Fibroblast of the aortic adventitia (primary cell): ENCODE measurements around the gene LDHAL6B. TPM values are rescaled to one million over a fixed set of nuclear protein-coding genes. Genes with fewer than 3 reads are reported as not detected.
A peak's percentile ranks its signal among the peaks of the same experiment; 100 is the strongest.

ENCODE experiments used
- DNase-seq: peaks from one replicate; pipeline ENCODE4 v3.0.0-alpha.2; 2010; ENCODE audit warnings: low read depth
- H3K4me3 ChIP-seq: 2 replicates; pipeline ENCODE4 v1.5.1; 2011; ENCODE audit warnings: low read depth, mild to moderate bottlenecking, control low read depth, low read length, moderate library complexity
- CTCF ChIP-seq: IDR thresholded peaks from 2 replicates; pipeline ENCODE4 v1.5.1; 2011; ENCODE audit warnings: mild to moderate bottlenecking, low read length, control low read depth, inconsistent platforms; ENCODE audit not compliant: insufficient read depth
- total RNA-seq: library from RNA; depleted of rRNA; stranded (reverse); fragments of >200 nt; gene quantifications from 2 replicates; pipeline ENCODE4 v1.2.3, GENCODE V29; 2012; ENCODE audit warnings: low replicate concordance

The LDHAL6B gene
- total RNA-seq, 1 donor = not detected

- H3K4me3 ChIP-seq = no peak overlapping the region
- DNase-seq = no peak
- no peak for TF ChIP-seq CTCF
These were observed 16.4 kb upstream of the LDHAL6B start for GRCh38 chr15:59190291-59190690.

- peak; percentile 90 for DNase-seq
- H3K4me3 ChIP-seq = peak overlapping the region; percentile 2
These were observed 14.8 kb upstream of the LDHAL6B start for GRCh38 chr15:59191855-59192237.

GRCh38 chr15:59194639-59195325 lies 11.9 kb upstream of the LDHAL6B start:
- no peak for TF ChIP-seq CTCF
- no peak overlapping the region for H3K4me3 ChIP-seq
- no peak for DNase-seq

More at GRCh38 chr15:59191855-59192237, 14.8 kb upstream of the LDHAL6B start:
- no peak for TF ChIP-seq CTCF

- no peak for TF ChIP-seq CTCF
- H3K4me3 ChIP-seq = no peak overlapping the region
- DNase-seq = no peak
These were observed 10.2 kb upstream of the LDHAL6B start for GRCh38 chr15:59196416-59196815.

- TF ChIP-seq CTCF = no peak
- peak; percentile 35 for DNase-seq
- H3K4me3 ChIP-seq = no peak overlapping the region
These were observed 9.2 kb upstream of the LDHAL6B start for GRCh38 chr15:59197454-59197853.

GRCh38 chr15:59199626-59200465 lies 6.8 kb upstream of the LDHAL6B start:
- DNase-seq = peak; percentile 78
- H3K4me3 ChIP-seq = no peak overlapping the region
- no peak for TF ChIP-seq CTCF
